Epithelial cell of proximal tubule (primary cell): Measurements from ENCODE around the gene PLCB1. TPM values are rescaled to one million over a fixed set of nuclear protein-coding genes. Genes with fewer than 3 reads are reported as not detected.
A peak's percentile ranks its signal among the peaks of the same experiment; 100 is the strongest.

Experiments used
- DNase-seq: peaks from one replicate; pipeline ENCODE4 v3.0.0-alpha.2; 2011; ENCODE audit warnings: low read depth
- H3K4me3 ChIP-seq: 2 replicates; pipeline ENCODE4 v1.5.1; 2011; ENCODE audit warnings: low read depth, mild to moderate bottlenecking, low read length
- total RNA-seq: library from RNA; depleted of rRNA; stranded (reverse); fragments of >200 nt; gene quantifications from 2 replicates; pipeline ENCODE4 v1.2.3, GENCODE V29; 2015
- TF ChIP-seq, protein P1 (sequence below): conservative IDR thresholded peaks from 2 replicates; pipeline ENCODE4 v1.5.1; 2012; ENCODE audit warnings: low read depth, mild to moderate bottlenecking, low read length

Gene PLCB1
- total RNA-seq, result 0.07 and 2.2 TPM in 2 replicates

DNA sequence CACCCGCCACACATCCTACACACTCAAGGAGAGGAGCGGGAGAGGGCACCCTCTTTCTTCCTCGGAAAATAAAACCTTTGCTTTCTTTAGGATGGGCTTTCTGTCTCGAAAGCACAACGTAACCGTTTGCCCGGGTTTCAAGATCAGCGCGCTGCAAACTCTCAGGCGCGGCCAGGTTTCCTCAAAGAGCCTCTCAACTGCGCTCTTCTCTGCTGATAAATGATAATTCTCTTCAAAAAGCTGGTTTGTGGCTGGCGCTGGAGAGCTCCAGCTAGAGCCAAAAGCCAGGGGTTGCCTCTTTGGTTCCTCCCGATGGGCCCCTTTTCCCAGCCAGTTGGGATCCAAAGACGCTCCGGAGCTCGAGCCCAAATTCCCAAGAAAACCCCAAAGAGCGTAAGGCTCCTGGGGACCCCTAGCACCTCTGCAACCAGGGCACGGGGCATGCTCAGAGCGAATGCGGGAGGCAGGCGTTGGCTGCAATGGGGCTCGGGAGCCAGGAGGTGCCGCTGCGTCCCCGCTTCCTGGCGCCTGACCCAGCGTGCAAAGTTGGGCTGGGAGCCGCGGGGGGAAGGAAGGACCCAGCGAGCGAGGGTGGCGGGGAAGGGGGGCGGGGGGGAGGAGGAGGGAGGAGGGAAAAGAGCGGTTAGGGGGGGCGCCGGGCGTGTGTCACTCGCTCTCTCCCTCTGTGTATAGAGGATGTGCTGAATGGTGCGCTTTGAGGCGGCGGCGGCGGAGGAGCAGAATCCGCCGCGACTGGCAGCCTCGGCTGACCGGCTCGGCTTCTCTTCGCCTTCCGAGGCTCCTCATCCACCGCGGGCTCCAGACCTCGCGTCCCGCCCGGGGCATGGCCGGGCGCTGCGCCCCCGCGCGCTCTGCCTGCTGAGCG is at the start of gene PLCB1:
Gene PLCB1 (plus strand): TSS at position 669 of the 886 bp plus-strand sequence. CDS start 386 bp downstream, outside the sequence.
- peak within 1 kb of the TSS; percentile 54 for H3K4me3 ChIP-seq
- no peak for DNase-seq
- TF ChIP-seq, protein P1, sequence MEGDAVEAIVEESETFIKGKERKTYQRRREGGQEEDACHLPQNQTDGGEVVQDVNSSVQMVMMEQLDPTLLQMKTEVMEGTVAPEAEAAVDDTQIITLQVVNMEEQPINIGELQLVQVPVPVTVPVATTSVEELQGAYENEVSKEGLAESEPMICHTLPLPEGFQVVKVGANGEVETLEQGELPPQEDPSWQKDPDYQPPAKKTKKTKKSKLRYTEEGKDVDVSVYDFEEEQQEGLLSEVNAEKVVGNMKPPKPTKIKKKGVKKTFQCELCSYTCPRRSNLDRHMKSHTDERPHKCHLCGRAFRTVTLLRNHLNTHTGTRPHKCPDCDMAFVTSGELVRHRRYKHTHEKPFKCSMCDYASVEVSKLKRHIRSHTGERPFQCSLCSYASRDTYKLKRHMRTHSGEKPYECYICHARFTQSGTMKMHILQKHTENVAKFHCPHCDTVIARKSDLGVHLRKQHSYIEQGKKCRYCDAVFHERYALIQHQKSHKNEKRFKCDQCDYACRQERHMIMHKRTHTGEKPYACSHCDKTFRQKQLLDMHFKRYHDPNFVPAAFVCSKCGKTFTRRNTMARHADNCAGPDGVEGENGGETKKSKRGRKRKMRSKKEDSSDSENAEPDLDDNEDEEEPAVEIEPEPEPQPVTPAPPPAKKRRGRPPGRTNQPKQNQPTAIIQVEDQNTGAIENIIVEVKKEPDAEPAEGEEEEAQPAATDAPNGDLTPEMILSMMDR, result peak; percentile 79

DNA sequence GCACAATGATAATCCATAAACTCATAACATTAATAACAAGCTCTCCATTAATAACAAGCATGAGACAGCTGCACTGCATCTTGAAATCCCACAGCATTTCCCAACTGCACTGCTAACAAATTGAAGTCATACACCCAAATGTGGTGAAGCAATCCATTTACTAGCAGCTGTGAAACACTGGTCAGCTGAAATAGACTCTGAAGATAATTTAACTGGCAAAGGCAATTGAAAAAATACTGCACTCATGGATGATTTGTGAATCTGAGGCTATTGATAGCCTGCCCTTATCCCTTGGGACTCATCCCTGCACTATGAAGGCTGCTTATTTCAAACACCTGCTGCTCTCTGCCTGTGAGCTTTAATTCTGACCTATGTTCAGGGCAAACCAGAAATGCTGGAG is 49.1 kb upstream of the PLCB1 start:
- TF ChIP-seq, protein P1, result no peak

DNA sequence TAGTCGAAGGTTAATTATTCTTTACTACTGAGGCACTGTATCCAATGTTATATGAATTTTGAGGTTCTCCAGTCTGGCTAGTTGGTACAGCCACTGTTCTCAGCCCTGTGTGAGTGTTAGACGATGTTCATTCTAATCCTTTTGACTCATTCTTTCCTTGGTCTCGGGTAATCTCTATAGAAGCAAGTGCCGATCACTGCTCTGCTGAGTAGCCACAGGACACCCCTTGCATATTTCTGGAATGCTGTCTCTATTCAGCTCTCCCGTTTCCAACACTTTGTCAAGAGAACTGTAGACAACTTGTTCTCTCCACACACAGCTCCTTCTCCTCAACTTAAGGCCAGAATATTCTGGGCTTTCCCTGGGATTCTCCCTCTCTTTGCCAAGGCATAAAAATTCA is 42.4 kb upstream of the PLCB1 start:
- DNase-seq, result no peak
- no peak overlapping the region for H3K4me3 ChIP-seq
- TF ChIP-seq, protein P1, result no peak

More for the DNA sequence above, 49.1 kb upstream of the PLCB1 start:
- H3K4me3 ChIP-seq, result no peak overlapping the region
- DNase-seq, result no peak

DNA sequence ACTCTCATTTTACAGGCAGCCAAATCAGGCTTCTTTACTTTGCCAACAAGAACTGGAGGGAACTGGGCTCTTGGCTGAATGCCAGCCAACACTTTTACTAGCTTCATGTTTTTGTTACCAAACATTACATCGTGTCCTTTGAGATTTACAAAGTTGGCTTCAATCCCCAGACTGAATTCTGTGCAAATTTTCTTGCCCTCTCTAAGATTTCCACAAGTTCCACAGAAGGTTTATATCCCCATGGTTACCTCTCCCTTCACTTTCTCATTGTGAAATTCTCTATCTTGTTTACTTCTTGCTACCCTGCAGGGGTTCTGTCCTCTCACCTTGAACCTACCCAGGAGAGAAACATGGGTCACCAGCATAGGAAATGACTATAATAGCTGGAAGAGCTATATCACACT is 37.6 kb upstream of the PLCB1 start:
- no peak overlapping the region for H3K4me3 ChIP-seq
- TF ChIP-seq, protein P1, result no peak
- DNase-seq, result no peak

DNA sequence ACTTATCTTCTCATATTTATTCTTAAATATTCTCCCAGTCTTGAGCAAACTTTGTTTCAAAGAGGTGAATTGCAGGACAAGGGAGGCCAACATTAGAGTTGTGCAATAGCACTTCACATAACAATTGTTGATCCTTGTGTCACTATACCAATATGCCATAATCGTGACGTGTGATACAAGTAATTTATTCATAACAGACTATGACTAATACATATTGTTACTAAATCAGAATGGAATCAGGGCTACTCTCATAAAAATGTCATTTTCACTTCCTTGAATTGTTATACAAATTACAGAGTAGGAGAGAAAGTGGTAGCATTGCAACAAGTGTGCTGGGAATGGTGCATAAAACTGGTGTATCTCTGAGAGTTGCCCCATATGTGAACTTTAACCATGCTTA is 37.2 kb upstream of the PLCB1 start:
- H3K4me3 ChIP-seq, result no peak overlapping the region
- TF ChIP-seq, protein P1, result no peak
- DNase-seq, result no peak

DNA sequence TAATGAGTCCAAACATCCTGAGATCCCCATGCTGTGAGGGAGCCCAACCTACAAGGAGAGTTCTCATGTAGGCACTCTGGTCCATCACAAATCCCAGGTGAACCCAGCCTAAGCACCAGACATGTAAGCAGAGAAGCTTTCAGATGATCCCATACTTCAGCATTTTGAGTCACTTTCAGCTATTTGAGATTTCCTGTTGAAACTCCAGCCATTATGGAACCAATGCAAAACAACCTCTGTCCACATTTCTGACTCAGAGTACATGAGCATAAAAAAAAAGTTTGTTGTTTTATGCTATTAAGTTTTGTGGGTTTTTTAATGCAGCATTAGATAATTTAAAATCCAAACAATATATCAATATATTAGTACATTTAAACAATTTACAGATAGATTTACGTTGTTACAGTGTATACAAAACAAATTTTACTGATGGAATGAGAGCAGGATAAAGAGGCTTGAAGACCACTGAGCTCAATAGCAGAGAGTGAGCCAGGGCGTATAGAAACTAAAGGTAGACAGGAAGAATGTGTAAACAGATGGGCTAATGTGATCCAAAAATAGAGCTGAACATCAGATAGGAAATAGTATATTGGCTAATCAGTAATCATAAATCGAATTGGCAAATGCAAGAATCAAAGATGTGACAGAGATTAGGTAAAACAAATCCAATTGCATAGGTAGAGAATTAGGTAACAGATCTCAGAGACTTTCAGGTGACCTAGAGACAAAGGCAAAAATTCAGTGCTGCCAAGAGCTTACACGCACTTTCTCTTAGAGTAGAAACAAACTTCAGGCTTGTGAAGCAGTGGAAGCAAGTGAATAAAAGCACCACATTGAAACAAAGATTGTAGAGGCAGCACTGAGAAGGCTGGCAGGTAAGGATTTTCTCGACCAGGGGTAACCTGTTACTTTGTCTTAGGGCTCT is 36.2 kb upstream of the PLCB1 start:
- TF ChIP-seq, protein P1, result no peak
- no peak for DNase-seq
- no peak overlapping the region for H3K4me3 ChIP-seq
